ENCODE results near the gene KRT15.

DNA sequence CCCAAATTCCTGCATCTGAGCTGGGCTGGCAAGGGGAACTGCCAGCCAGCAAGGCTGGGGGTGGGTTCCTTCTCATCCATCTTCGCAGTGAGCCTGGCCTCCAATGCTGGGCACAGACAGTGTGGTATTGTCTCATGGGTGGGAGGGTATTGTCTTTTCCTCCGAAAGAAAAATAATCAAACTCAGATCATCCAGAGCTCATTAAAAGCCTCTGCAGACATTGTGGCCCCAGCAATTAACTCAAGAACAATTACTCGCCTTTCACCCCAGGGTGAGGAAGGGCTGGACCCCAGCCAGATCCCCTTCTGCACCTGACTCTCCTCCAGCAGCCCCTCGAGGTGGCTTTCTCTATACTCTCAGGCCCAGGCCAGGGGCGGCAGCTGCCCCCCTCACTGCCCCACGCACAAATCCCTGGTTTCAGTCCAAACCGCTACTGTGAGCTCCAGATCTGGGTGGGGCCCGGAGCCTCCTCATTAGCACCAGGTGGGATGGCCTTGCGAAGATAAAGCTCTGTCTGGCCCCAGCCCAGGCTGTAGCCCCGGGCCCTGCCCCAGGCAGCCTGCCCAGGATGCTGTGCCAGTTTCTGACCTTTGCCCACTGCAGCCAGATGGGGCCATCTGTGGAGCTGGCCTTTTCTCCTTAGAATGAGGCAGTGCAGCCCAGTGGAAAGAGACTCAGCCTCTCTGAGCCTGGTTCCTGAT is 2.3 kb upstream of the KRT15 start:
- TF ChIP-seq, protein P1, sequence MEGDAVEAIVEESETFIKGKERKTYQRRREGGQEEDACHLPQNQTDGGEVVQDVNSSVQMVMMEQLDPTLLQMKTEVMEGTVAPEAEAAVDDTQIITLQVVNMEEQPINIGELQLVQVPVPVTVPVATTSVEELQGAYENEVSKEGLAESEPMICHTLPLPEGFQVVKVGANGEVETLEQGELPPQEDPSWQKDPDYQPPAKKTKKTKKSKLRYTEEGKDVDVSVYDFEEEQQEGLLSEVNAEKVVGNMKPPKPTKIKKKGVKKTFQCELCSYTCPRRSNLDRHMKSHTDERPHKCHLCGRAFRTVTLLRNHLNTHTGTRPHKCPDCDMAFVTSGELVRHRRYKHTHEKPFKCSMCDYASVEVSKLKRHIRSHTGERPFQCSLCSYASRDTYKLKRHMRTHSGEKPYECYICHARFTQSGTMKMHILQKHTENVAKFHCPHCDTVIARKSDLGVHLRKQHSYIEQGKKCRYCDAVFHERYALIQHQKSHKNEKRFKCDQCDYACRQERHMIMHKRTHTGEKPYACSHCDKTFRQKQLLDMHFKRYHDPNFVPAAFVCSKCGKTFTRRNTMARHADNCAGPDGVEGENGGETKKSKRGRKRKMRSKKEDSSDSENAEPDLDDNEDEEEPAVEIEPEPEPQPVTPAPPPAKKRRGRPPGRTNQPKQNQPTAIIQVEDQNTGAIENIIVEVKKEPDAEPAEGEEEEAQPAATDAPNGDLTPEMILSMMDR (conservative IDR thresholded peaks at IDR 0.05): no peak
- no peak for TF ChIP-seq ZFX (IDR thresholded peaks at IDR 0.05)
